ENCODE data around the gene PTPRE.

PTPRE gene

GRCh38 chr10:128096486-128097199, 189.7 kb downstream of the PTPRE start:
- TF ChIP-seq FOXP2 (optimal IDR thresholded peaks at IDR 0.05; ENCODE audit: borderline replicate concordance, extremely low read depth, extremely low read length, insufficient read depth) (no peak), TAF1 (IDR thresholded peaks at IDR 0.05; ENCODE audit: borderline replicate concordance, insufficient read depth, low read length) (no peak), SIN3A (IDR thresholded peaks at IDR 0.05; ENCODE audit: borderline replicate concordance, insufficient read depth, low read length) (no peak), POLR2AphosphoS5 (IDR thresholded peaks at IDR 0.05; ENCODE audit: low read depth, low read length) (no peak), REST (IDR thresholded peaks at IDR 0.05; ENCODE audit: insufficient read depth in 1 of 2, low read depth in 2 of 2, low read length in 2 of 2) (no peak)

GRCh38 chr10:128097783-128098182, 190.9 kb downstream of the PTPRE start:
- no peak for TF ChIP-seq FOXP2 (optimal IDR thresholded peaks at IDR 0.05; ENCODE audit: borderline replicate concordance, extremely low read depth, extremely low read length, insufficient read depth)
- TF ChIP-seq TAF1 (IDR thresholded peaks at IDR 0.05; ENCODE audit: borderline replicate concordance, insufficient read depth, low read length): no peak
- no peak for TF ChIP-seq SIN3A (IDR thresholded peaks at IDR 0.05; ENCODE audit: borderline replicate concordance, insufficient read depth, low read length)
- no peak for TF ChIP-seq POLR2AphosphoS5 (IDR thresholded peaks at IDR 0.05; ENCODE audit: low read depth, low read length)
- no peak for TF ChIP-seq REST (IDR thresholded peaks at IDR 0.05; ENCODE audit: insufficient read depth in 1 of 2, low read depth in 2 of 2, low read length in 2 of 2)

GRCh38 chr10:128098631-128099030, 191.7 kb downstream of the PTPRE start:
- TF ChIP-seq POLR2AphosphoS5 (IDR thresholded peaks at IDR 0.05; ENCODE audit: low read depth, low read length) (no peak), SIN3A (IDR thresholded peaks at IDR 0.05; ENCODE audit: borderline replicate concordance, insufficient read depth, low read length) (no peak), TAF1 (IDR thresholded peaks at IDR 0.05; ENCODE audit: borderline replicate concordance, insufficient read depth, low read length) (no peak), FOXP2 (optimal IDR thresholded peaks at IDR 0.05; ENCODE audit: borderline replicate concordance, extremely low read depth, extremely low read length, insufficient read depth) (no peak), REST (IDR thresholded peaks at IDR 0.05; ENCODE audit: insufficient read depth in 1 of 2, low read depth in 2 of 2, low read length in 2 of 2) (no peak)

GRCh38 chr10:128099901-128100300, 193.0 kb downstream of the PTPRE start:
- TF ChIP-seq REST (IDR thresholded peaks at IDR 0.05; ENCODE audit: insufficient read depth in 1 of 2, low read depth in 2 of 2, low read length in 2 of 2): no peak
- no peak for TF ChIP-seq FOXP2 (optimal IDR thresholded peaks at IDR 0.05; ENCODE audit: borderline replicate concordance, extremely low read depth, extremely low read length, insufficient read depth)
- no peak for TF ChIP-seq SIN3A (IDR thresholded peaks at IDR 0.05; ENCODE audit: borderline replicate concordance, insufficient read depth, low read length)
- no peak for TF ChIP-seq POLR2AphosphoS5 (IDR thresholded peaks at IDR 0.05; ENCODE audit: low read depth, low read length)
- no peak for TF ChIP-seq TAF1 (IDR thresholded peaks at IDR 0.05; ENCODE audit: borderline replicate concordance, insufficient read depth, low read length)

Data from PFSK-1 (cell line).